GM21717 (cell line): Measurements from ENCODE around the gene LAMB3.
A peak's percentile ranks its signal among the peaks of the same experiment; 100 is the strongest.

ENCODE experiments used
- ATAC-seq: cut with Tn5 transposase; IDR thresholded peaks from one replicate; pipeline ENCODE4 v1.9.1; 2021; ENCODE audit warnings: mild to moderate bottlenecking, moderate library complexity; ENCODE audit not compliant: unreplicated experiment

The LAMB3 gene

DNA sequence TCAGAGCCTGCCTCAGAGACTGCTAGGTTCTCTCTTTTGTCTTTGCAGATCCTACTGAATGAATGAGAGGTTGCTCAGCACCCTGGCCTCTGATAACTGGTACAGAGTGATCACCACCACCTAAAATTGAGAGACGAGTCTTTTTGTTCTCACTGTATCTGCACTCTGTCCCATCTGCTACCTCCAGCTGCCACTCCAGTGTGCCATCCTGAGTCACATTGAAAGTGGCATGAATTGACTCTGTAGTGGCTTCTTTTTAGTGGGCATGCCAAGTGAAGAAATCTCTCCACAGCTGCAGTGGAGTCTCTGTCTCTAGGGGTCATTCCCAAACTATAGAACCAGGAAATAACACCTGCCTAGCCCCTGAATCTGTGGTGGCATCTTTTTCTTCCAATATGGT, 54.0 kb downstream of the LAMB3 start:
- no peak for ATAC-seq

DNA sequence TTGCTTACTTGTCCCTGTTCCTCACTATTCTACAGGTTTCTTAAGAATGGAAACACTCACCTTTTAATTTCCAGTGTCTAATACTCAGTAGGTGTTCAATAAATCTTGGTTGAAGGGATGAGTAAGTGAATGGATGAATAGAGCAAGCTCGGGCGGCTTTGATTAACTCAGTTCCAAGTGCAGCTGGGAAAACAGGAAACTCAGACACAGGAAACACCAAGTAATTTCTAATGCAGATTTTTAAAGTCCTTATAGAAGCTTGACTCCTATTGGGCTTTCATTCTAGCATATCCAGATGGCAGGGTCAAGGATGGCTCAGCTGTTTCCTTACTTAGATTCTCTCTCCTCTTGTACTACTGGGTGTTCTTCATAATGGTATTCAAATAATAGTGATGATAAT, 54.7 kb downstream of the LAMB3 start:
- no peak for ATAC-seq

DNA sequence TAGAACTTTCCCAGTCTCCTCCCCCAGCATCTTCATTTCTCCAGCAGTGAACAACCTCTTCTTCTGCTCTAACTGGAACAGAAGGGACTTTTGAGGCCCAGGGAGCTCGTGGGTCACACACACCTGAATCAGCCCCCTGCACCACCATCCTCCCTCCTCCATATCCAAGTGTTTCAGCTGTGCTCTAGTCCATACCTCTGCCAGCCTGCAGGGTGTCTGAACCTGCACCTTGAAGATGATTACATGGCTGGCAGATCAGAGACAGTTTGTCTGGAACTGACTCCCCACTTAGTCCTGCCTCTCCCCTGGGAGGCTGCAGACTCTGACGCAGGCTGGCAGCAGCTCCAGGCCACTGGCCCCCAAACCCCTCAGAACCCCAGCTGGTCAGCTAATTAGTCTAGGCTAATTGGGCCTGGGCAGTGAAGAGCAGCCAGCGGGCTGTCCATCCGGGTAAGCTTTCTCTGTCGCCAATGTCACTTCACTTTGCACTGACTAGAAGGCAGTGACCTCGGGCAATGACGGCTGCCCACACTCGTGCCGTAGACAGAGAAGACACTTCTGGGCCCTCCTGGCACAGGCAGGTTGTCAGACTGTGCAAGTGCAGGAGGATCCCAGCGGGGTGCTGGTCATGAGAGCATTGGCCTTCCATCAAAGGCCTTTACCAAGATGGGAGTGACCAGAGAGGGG, 56.5 kb downstream of the LAMB3 start:
- no peak for ATAC-seq

DNA sequence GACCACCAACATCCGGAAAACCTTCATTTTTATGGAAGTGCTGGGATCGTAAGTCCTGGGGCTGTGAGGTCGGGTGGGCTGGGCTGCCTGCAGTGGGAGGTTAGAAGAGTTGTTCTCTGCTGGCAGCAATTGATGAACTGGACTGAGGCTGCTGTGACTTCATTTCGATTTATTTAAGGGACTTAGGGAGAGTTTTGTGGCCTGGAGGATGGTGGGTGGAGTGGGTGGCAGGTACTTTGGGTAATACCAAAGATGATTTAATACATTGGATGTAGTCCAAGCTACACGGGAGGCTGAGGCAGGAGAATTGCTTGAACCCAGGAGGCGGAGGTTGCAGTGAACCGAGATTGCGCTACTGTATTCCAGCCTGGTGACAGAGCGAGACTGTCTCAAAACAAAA, 57.2 kb downstream of the LAMB3 start:
- no peak for ATAC-seq

DNA sequence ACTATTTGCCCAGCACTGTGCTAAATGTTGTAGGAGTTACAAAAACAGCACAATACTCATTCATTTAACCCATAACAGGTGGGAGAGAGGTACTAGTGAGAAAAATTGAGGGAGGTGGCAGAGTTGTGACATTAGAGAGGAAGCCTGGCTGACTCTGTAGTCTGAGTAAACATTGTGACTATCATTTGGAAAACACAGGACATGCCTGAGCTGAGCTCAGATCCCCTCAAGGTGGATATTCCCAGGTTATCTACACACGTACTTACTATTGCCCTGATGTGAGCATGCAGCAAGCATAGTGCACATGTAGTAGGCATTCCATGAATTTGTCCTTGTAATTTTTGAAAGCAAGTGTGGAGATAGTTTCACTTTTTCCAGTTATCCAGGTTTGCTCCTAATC, 57.8 kb downstream of the LAMB3 start:
- ATAC-seq = no peak

DNA sequence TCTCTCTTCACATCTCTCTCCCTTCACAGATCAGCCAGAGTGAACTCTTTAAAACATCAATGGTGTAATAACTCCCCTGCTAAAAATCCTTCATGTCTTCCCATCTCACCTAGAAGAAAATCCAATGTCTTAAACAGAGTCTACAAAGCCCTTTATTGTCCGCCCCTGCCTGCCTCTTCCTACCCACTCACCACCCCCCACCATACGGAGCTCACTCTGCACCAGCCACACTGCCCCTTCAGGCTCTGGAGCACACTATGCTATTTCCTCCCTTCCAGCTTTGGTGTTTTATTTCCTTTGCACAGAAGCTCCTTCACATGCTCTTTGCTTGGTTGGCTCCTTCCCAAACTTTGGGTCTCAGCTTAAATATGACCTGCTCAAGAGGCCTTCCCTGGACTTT, 58.5 kb downstream of the LAMB3 start:
- no peak for ATAC-seq

DNA sequence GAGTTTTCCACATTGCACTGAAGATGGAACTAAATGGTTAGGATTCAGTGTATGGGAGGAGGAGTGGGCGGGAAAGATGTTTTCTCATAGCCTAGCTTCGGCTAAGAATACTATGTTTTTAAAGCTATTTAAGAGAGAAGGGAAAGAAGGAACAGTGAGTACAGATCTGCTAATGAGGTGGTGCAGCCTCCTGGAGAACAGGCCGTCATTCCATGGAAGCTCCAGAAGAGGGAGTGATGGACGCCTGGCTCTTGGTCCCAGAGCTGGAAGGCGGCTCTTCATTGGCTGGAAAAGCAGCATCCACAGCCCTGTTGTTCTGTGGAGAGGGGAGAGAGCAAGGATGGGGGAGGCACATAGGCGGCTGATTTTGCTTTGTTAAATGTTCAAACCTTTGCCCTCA, 61.8 kb downstream of the LAMB3 start:
- ATAC-seq = no peak

DNA sequence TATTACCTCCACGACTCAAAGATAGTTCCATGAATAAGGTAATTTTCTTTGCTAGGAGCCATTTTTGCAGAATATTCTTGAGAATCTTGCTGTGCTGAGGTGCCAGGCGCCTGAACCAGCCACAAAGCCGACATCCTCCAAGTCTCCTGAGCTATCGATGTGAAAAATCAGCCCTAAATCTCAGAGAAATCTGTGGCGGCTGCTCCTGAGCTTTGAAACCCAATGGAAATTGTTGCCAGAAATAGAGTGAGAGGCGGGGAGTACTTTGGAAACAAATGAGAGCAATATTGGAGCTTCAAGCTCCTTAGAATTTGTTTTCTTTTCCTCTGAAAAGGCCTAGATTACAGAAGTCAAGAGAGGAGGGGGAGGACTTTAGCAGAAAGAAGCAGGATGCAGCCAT, 62.4 kb downstream of the LAMB3 start:
- no peak for ATAC-seq

DNA sequence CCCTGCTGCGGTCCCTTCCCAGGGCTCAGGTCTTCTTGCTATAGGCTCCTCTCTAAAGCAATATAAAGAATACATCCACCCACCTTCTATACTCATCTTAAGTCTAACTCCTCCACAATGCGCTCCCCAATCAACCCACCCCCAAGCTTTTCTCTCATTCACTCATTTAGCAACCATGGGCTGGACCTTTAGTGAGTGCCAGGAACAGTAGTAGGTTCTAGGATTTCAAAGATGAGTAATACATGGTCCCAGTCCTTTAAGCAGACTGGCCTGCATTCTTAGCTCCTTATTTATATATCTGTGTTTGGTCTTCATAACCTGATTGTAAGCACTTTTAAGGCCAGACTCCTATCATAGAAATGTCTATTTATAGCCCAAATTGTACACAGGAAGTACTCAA, 62.8 kb downstream of the LAMB3 start:
- ATAC-seq = no peak

DNA sequence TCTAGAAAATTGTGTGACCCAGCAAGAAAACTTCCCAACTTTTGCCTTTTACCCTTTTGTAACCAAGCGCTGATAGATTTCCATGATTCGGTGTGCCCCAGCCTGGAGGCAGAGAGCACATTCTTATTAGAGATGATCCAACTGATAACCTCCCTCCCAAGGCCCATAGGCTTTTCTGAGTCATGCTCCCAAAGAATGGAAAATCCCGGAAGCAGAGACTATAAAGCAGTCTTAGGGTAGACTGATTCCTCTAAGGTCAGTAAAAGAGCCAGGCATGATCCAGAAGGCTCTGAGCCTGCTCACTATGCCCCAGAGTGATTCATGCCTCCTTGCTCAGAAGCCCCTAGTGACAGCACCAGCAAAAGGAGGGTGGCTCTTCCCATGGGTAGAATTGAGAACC, 64.4 kb downstream of the LAMB3 start:
- ATAC-seq = no peak

DNA sequence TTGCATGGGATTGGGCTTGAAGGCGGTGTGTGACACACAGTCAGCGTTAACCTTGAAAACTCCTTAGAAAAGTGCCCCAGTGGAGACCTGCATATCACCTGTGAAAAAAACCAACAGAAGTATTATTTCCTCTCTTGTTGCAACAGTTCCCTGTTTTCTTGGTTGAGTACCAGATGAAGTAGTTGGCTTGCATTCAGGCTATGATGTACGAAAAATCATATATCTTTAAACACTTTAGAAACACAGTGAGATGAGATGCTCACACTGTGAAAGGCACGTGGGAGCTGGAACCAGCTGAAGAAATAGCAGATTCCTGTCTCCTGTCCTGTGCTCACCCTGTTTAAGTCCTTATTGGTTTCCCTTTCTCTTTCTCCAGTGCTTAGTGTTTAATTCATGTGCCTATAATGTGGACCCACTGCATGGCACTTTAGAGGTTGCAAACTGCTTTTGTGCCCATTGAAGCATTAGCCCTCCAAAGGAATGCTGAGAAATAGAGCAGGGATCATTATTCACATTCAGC, 65.9 kb downstream of the LAMB3 start:
- ATAC-seq = no peak

DNA sequence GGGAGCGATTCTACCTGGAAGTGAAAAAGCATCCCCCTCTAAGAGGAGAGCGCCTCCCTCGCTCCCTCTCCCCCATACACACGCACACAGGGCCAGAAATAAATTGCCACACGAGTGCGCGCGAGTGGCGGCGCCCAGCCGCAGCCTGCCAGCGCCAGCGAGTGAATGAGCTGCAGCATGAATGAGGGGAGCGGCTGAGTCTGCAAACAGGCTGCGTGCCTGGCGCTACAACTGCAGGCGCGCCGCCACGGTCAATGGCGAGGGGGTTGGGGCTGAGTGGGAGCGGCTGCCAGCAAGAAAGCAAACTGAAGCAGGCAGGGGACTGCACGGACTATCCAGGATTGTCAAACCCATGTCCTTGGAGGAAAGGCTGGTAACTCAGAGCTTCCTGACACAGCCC, 66.6 kb downstream of the LAMB3 start:
- ATAC-seq = no peak

DNA sequence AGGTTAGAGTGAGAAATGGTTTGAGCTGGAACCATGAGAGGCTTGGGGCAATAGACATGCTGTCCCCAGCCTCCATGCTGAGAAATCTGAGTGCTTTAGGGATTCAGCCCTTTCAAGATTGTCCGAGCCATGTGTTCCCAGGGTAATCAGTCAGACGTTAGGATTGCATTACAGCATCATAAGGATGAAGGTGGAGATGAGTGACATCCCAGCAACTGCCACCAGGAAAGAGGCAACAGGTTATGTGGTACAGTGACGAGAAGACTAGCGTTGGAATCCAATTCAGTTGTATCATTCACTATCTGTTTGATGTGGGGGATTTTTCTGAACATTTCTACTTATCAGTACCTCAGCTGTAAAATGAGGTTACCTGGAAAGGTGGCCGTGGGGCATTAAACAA, 67.0 kb downstream of the LAMB3 start:
- ATAC-seq = no peak

DNA sequence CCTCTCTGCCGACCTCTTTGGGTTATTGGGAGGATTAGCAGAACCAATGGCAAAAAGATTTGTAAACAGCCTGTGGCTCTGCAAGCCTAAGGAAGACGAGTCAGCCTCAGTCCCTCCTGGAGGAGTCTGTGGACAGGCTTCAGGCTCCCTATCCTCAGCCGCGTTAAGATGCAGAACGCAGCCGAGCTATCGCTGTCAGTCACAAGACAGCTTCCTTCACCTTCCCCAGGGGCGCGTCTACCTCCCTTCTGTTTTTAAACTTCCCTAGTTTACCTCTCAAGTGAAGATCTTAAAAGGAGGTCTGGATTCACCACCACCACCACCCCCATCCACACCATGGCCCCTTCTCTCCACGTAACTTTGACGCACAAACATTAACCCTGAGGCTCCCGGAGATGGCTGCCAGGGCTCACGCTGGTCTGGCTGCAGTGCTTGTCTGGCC, 68.0 kb downstream of the LAMB3 start:
- no peak for ATAC-seq

DNA sequence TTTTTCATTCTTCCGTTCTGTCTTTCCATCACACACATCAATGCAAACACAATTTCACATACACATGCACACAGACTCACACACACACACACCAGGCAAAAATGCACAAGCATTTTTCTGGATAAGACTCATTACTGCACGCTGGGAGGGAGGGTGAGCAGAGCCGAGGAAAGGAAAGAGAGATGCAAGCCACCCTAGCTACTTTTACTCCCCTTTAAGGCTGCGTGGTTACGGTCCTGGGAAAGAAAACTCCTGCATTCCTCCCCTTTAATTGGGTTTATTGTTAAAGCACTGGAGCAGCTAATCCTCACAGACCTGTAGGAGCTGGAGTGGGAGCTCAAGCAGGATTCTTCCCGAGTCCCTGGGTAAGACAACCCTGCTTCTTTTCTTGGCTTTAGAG, 68.8 kb downstream of the LAMB3 start, which contains the start of gene CAMK1G:
TSS of gene CAMK1G (plus strand) at position 307 of the 400 bp plus-strand sequence. CDS start 11,270 bp downstream, outside the sequence.
- ATAC-seq = no peak

DNA sequence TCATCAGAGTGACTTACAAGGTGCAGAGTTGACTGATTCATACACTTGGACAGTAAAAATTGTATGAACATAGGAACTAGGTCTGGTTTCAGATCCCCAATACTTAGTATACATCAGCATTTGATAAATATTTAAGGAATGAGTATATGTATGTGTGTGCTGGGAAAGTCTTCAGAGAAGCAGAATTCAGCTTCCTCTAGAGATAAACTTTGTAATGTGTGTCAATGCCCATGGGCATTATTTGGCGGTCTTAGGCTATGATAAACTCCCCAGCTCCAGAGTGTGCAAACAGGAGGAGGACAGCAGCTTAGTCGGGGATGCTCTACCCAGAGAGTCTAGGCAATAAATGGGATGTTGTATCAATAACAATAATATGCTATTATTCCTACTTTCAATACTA, 71.6 kb downstream of the LAMB3 start:
- ATAC-seq = no peak

DNA sequence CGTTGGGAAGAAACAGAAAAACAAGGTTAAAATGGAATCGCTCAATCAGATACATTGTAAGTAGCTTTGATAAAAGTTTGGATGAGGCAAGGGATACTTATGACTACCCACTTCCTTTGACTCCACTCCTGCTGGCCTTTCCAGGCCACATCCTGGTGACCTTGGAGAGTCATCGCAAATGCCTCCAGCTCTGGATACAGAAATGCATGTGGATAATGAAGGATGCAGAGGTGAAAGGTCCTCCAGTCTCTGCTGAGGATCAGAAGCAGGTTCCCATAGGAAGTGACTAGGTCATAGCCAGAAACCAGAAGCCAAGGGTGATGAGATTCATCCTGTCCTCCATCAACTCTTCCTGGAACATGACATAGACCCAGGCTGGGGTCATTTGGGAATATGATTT, 74.9 kb downstream of the LAMB3 start:
- ATAC-seq = no peak

DNA sequence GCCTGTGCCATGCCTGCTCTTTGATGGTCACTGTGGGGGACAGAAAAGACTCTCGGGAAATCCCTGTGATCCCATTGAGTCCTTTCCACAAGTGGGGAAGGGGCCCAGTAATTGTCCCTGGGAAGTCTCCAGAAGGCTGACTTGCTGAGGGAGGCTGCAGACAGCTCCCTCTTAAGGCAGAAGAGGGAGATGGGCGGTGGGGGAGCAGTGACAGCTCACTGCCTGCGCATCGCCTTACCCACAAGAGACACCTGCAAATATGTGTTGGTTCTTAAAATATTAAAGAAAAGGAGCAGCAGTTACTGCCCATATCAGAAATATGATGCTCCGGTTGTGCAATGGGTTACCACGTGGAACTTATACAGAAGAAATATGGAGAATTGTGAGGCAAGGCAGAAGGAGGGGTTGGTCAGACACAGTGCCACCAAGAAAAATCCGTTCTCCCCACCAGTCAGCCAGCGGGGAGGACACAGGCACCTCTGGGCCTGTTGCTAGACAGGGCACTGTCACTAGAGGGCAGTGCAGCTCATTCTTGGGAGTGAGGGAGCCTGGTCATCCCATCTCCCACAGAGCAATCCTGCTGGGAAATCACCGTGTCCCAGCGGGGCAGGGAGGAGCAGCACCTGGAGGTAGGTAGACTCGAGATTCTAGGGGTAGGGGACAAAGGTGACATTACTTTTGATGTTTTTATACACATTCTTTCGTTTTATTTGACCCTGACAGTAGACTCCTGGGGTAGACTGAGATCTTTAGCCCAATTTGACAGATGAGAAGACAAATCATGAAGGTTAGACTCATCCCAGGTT, 75.6 kb downstream of the LAMB3 start:
- peak; percentile 75 for ATAC-seq

DNA sequence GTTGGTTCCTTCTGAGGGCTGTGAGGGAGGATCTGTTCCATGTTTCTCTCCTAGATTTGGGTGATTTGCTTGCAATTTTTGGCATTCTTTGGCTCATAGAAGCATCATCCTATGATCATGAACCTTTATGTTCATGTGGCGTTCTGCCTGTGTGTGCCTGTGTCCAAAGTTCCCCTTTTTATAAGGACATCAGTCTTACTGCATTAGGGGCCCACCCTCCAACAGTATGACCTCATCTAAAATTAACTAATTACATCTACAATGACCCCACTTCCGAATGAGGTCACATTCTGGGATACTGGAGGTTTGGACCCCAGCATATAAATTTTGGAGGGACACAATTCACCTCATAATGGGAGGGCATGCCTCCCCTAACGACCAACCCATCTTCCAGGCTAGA, 81.5 kb downstream of the LAMB3 start:
- ATAC-seq = no peak

DNA sequence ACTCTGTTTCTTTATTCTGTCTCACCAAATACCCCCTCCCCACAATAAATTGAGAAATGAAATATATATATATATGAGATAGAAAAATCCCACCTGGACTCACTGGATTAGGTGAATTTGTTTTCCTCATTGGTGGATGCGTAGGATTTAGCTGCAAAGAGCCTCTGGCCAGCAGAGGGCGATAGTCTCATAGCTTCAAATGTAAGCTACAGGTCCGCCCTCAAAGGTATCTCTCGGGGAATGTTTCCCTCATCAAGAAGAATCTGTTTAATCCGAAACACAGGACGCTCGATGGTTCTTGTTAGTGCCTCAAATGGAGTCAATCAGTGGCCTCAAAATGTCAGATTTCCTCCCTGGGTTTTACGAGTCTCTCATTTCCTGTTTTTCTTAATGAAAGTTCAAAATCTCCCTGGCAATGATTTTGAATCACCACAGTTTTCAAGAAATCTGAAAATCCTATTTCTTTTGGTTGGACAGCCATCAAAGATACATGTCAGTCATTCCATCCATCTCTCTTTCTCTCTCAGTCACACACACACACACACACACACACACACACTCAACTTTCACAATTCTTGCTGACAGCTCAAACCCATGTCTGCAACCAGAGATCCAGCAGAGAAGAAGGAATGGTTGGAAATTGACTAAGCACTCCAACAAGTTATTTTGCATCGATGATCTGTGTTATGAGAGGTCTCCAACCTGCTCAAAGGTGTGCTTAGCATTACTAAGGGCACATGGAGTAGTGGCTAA, 82.6 kb downstream of the LAMB3 start:
- ATAC-seq = no peak

DNA sequence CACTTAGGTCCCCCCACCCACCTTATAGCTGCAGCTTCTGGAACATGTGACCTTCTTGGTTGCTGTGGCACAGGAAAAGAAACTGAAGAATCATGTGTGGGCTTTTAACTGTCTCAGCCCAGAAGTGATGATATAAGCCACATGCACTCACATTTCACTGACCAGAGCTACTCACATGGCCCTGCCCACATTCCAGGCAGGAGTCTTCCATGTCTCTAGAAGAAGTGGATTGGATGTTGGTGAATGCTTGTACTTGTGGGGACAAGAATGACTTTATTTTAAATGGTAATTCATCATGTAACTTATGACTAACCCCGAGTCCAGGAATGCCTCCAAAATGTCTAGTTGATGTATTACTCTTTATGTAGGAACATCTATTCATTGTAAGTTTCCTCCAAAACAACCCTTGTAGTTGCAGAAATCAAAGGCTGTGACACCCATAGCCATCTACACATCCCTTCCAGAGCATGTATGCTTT, 84.5 kb downstream of the LAMB3 start:
- no peak for ATAC-seq
